A673 (cell line): ENCODE results near the gene PDE10A. TPM values are rescaled to one million over a fixed set of nuclear protein-coding genes. Genes with fewer than 3 reads are reported as not detected.

Source experiments
- BruUV-seq: library from RNA; stranded (reverse); fragments of 400-500 nt; replicated peaks from 2 replicates; lab custom pipeline; 2021; lab: Mats Ljungman, UMichigan
- CTCF ChIA-PET: fragments of 300-600 bp; sonication (Branson Sonifier 250); formaldehyde crosslinking; loops from one replicate; lab custom pipeline; 2022; ENCODE audit warnings: antibody characterized with exemption; lab: Charles Lee
- POLR2A ChIA-PET: fragments of 300-600 bp; sonication (Branson Sonifier 250); formaldehyde crosslinking; loops from one replicate; lab custom pipeline; 2022; ENCODE audit warnings: antibody characterized with exemption; ENCODE audit not compliant: low non-redundant PET; lab: Charles Lee
- DNase-seq: peaks from one replicate; pipeline ENCODE4 v3.0.0-alpha.2; 2015; ENCODE audit warnings: low spot score
- H3K27ac ChIP-seq: fragments of 200-600 bp; sonication (generic); 2 replicates; pipeline ENCODE4 v1.5.1; 2016; ENCODE audit warnings: mixed run types, low read depth, mild to moderate bottlenecking, mixed read lengths, antibody characterized with exemption, low read length; ENCODE audit not compliant: poor library complexity, severe bottlenecking
- H3K27me3 ChIP-seq: fragments of 200-600 bp; sonication (generic); replicated peaks from 2 replicates; pipeline ENCODE4 v1.6.1; 2017; ENCODE audit warnings: mixed run types, low read depth, mild to moderate bottlenecking, mixed read lengths, antibody characterized with exemption, low read length; ENCODE audit not compliant: insufficient read depth, poor library complexity
- H3K36me3 ChIP-seq: fragments of 200-600 bp; sonication (generic); 2 replicates; pipeline ENCODE4 v1.6.1; 2016; ENCODE audit warnings: mixed run types, mild to moderate bottlenecking, mixed read lengths, antibody characterized with exemption, low read length; ENCODE audit not compliant: insufficient read depth, poor library complexity, severe bottlenecking
- H3K4me1 ChIP-seq: fragments of 200-600 bp; sonication (generic); 2 replicates; pipeline ENCODE4 v1.6.1; 2017; ENCODE audit warnings: mixed run types, mild to moderate bottlenecking, mixed read lengths, antibody characterized with exemption, low read length; ENCODE audit not compliant: insufficient read depth, poor library complexity, severe bottlenecking
- H3K4me3 ChIP-seq: fragments of 200-600 bp; sonication (generic); 2 replicates; pipeline ENCODE4 v1.5.1; 2016; ENCODE audit warnings: low read depth, mixed run types, mild to moderate bottlenecking, mixed read lengths, low read length; ENCODE audit not compliant: poor library complexity, severe bottlenecking
- H3K9me3 ChIP-seq: fragments of 200-600 bp; sonication (generic); 2 replicates; pipeline ENCODE4 v1.6.1; 2016; ENCODE audit warnings: mixed run types, low read depth, mild to moderate bottlenecking, mixed read lengths, antibody characterized with exemption, low read length; ENCODE audit not compliant: poor library complexity, severe bottlenecking
- EZH2 ChIP-seq: fragments of 200-600 bp; sonication (generic); IDR thresholded peaks from 2 replicates; pipeline ENCODE4 v1.6.1; 2017; ENCODE audit warnings: borderline replicate concordance, low read depth, mild to moderate bottlenecking, mixed read lengths, antibody characterized with exemption, low read length; ENCODE audit not compliant: poor library complexity, severe bottlenecking
- intact Hi-C: fragments of 100-400 bp; cut with micrococcal nuclease; formaldehyde crosslinking; loops from one replicate; pipeline ENCODE4 v1.10.0; 2022; ENCODE audit not compliant: unreplicated experiment
- total RNA-seq: library from RNA; stranded (reverse); gene quantifications from 2 replicates; pipeline ENCODE4 v1.2.3, GENCODE V29; 2021
- TF ChIP-seq, protein P1 (sequence below): fragments of 300-800, 200-600 bp; sonication (generic); conservative IDR thresholded peaks from 2 replicates; pipeline ENCODE4 v1.5.1; 2017; ENCODE audit warnings: low read depth, mild to moderate bottlenecking, antibody characterized with exemption, low read length, moderate library complexity, mixed read lengths

Gene PDE10A
- total RNA-seq, 1 experiment from 2014 or later = 2.3 TPM

DNA sequence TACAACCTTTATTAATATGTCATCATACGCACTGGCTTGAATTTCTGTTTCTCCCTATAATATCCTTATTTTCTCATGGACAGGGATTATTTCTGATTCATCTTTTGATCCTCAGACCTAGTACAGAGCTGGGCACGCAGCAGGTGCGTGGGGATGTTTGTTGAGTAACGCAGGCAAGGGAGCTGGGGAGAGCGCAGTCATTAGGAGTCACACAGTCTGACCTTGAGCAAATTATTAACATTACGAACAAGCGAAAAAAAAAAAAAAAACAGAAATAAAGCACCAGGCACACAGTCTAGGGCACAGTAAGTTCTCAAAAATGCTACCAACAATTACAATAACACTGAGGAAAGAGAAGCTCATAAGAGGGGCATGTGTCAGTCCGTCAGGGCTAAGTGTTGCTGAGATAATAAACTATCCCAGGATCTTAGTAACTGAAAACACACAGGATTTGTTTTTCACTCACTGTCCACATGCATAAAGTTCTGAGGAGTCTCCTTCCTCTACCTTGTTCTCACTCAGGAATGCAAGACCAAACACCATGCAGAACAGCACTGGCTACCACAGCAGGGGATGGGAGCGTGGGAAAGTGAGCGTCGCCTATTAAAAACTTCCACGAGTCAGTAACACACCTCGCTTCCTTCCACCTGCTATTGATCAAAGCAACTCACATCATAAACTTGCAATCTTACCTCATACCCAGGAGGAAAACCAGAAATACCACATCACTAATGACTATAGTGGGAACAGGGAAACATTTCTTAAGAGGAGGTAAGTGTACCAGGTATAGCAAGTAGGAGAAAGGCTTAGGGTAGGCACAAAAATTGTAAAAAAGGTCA is 56.9 kb downstream of the PDE10A start:
- Histone ChIP-seq H3K27ac (no peak overlapping the region), H3K4me3 (no peak overlapping the region), H3K9me3 (no peaks in the 10 kb centered on the region), H3K4me1 (no peaks in the 10 kb centered on the region), H3K36me3 (no peaks in the 10 kb centered on the region), H3K27me3 (no peaks in the 10 kb centered on the region)
- CTCF ChIA-PET = no interaction called here
- no TSS peak for BruUV-seq
- no peak for DNase-seq
- POLR2A ChIA-PET = no interaction called here
- intact Hi-C loops = no loop called here
- TF ChIP-seq, protein P1, sequence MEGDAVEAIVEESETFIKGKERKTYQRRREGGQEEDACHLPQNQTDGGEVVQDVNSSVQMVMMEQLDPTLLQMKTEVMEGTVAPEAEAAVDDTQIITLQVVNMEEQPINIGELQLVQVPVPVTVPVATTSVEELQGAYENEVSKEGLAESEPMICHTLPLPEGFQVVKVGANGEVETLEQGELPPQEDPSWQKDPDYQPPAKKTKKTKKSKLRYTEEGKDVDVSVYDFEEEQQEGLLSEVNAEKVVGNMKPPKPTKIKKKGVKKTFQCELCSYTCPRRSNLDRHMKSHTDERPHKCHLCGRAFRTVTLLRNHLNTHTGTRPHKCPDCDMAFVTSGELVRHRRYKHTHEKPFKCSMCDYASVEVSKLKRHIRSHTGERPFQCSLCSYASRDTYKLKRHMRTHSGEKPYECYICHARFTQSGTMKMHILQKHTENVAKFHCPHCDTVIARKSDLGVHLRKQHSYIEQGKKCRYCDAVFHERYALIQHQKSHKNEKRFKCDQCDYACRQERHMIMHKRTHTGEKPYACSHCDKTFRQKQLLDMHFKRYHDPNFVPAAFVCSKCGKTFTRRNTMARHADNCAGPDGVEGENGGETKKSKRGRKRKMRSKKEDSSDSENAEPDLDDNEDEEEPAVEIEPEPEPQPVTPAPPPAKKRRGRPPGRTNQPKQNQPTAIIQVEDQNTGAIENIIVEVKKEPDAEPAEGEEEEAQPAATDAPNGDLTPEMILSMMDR = no peak
- TF ChIP-seq EZH2 = no peak

DNA sequence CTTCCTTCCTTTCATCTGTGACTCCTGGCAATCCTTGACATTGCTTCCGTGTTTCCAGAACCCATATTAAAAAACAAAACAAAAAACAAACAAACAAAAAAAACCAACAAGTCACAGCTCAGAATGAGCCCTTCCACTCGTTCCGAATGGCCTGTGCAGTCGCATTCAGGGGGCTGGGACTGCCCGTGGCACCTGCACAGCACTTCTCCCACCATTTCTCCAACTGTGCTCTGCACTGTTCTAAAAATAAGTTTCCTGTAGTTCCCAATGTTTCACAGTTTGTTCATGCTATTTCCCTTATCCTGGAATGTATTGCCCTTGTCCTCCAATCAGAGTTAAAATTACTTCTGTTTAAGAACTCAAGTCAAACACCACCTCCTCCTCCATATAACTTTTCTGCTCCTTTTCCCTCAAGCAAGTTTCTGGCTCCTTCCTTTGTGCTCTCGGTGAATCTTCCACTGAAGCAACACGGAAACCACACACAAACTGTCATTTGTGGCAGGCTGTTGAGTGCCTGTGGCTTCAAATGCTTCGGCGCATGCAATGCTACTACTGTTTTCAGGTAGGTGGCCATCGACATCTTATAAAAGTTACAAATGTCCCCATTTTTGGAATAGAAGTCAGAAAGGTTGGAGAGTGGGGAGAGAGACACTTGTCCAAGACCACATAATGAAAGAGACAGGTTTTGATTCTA is 57.7 kb downstream of the PDE10A start:
- H3K4me1 ChIP-seq = no peaks in the 10 kb centered on the region
- ChIA-PET CTCF (no interaction called here), POLR2A (no interaction called here)
- H3K4me3 ChIP-seq = no peak overlapping the region
- no peaks in the 10 kb centered on the region for H3K9me3 ChIP-seq
- H3K27ac ChIP-seq = no peak overlapping the region
- intact Hi-C loops = no loop called here
- no peak for DNase-seq
- H3K27me3 ChIP-seq = no peaks in the 10 kb centered on the region
- no TSS peak for BruUV-seq
- no peak for TF ChIP-seq EZH2
- TF ChIP-seq, protein P1 = no peak
- H3K36me3 ChIP-seq = no peaks in the 10 kb centered on the region

DNA sequence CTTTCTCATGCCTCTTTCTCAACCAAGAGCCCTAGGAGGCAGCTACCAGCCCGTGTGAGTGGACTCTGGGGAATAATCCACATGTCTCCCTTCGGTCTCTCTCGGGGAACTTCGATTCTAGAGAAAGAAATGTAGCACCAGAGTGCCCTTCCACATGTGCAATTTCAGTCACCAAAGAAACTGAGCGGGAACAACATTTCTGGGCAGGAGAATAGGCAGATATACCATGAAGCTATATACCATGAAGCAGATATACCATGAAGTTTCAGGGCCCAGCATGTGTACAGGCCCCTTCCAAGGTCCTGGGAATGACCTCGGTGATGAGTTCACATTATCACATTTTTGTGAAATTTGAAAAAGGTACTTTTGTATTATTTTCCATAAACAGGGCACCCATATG is 60.8 kb downstream of the PDE10A start:
- ChIA-PET CTCF (no interaction called here), POLR2A (no interaction called here)
- Histone ChIP-seq H3K4me3 (no peak overlapping the region), H3K4me1 (no peaks in the 10 kb centered on the region), H3K36me3 (no peaks in the 10 kb centered on the region), H3K27ac (no peak overlapping the region), H3K27me3 (no peaks in the 10 kb centered on the region), H3K9me3 (no peaks in the 10 kb centered on the region)
- no peak for DNase-seq
- intact Hi-C loops = no loop called here
- TF ChIP-seq, protein P1 = no peak
- TF ChIP-seq EZH2 = no peak
- no TSS peak for BruUV-seq
